Measurements from ENCODE around the gene IL21R.
"Not testable (repeated sequence)": the region's sequence is repeated elsewhere in the genome, so short reads cannot be mapped to it uniquely, and the experiment has no call there.

Gene IL21R

GRCh38 chr16:27447301-27447700, 45.3 kb downstream of the IL21R start:
- DNase-seq, result no peak

- DNase-seq, result no peak
These were observed 46.8 kb downstream of the IL21R start for GRCh38 chr16:27448532-27449433.

- no peak for DNase-seq
These were observed 47.6 kb downstream of the IL21R start for GRCh38 chr16:27449434-27450195.

DNA sequence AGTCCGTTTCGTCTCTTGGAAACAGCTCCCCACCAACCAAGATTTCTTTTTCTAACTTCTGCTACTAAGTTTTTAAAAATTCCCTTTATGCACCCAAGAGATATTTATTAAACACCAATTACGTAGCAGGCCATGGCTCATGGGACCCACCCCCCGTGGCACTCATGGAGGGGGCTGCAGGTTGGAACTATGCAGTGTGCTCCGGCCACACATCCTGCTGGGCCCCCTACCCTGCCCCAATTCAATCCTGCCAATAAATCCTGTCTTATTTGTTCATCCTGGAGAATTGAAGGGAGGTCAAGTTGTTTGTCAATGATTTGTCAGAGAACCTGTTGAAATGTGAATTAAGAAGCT, 48.2 kb downstream of the IL21R start:
- DNase-seq, result no peak

DNA sequence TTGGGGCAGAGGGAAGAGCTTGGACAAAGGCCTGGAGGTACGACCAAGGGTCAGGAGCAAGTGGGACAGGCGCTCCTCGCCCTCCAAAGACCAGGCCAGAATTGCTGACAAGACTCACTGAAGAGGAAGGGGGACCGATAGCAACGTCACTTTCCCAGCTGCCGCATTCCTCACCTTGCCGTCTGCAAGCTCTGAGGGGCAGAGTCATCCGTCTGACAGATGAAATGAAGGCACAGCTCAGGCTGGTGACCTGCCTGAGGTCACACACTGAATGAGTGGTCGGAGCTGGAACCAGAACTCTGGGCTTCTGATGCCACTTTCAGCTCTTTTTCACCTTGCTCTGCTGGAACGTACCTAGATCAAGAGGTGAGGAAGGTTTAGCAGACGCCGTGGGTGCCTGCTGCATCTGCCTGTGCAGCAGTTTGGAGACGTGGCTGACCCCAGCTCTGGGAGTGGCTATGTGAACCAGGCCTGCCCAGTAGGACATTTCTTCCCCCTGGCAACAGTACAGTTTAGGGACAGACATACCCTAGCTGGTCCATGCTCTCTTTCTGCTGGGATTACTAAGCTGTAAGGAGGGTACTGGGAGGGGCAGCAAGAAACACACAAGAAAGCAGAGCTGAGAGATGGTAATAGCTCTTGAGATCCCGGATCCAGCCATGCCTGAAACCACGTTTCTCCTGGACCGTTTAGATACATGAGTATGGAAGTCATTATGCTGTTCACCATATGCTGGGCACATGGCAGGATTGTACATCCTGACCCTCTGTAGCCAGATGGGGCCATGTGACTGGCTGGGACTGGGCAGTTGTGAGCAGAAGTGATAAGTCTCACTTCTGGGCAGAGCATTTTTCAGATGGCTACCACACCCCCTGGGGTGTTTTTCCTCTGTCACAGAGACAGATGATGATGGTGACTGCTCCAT, 50.9 kb downstream of the IL21R start:
- DNase-seq, result no peak

- DNase-seq, result no peak
These were observed 51.5 kb downstream of the IL21R start for GRCh38 chr16:27453494-27453825.

- DNase-seq, result no peak
These were observed 53.7 kb downstream of the IL21R start for GRCh38 chr16:27455700-27456099.

DNA sequence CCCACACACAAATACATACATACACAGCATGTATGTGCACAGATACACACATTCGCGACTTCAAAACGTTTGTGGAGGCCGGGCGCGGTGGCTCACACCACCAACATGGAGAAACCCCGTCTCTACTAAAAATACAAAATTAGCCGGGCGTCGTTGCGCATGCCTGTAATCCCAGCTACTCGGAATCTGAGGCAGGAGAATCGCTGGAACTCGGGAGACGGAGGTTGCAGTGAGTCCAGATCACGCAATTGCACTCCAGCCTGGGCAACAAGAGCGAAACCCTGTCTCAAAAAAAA, 55.6 kb downstream of the IL21R start:
- DNase-seq, result not testable (repeated sequence)

GRCh38 chr16:27458258-27458657, 56.3 kb downstream of the IL21R start:
- no peak for DNase-seq

- DNase-seq, result no peak
These were observed 57.2 kb downstream of the IL21R start for GRCh38 chr16:27458987-27459688.

DNA sequence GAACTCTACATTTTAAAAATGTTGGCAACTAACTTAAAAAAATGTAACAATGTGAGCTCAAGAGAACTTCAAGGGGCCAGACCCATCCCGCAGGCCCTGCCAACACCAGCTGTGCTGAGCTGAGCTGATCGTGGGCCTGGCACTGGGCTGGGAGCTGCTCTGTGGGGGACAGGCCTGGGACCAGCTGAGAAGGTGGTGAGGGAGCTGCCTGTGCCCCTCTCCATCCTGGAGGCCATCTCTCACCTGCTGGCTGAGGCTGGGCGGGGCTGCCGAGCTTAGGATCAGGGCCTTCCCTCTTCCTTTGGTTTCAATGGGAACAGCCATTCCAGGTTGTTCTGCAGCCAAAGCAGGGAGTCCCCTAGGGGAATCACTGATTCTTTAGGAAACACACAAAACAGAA, 58.2 kb downstream of the IL21R start:
- no peak for DNase-seq

DNA sequence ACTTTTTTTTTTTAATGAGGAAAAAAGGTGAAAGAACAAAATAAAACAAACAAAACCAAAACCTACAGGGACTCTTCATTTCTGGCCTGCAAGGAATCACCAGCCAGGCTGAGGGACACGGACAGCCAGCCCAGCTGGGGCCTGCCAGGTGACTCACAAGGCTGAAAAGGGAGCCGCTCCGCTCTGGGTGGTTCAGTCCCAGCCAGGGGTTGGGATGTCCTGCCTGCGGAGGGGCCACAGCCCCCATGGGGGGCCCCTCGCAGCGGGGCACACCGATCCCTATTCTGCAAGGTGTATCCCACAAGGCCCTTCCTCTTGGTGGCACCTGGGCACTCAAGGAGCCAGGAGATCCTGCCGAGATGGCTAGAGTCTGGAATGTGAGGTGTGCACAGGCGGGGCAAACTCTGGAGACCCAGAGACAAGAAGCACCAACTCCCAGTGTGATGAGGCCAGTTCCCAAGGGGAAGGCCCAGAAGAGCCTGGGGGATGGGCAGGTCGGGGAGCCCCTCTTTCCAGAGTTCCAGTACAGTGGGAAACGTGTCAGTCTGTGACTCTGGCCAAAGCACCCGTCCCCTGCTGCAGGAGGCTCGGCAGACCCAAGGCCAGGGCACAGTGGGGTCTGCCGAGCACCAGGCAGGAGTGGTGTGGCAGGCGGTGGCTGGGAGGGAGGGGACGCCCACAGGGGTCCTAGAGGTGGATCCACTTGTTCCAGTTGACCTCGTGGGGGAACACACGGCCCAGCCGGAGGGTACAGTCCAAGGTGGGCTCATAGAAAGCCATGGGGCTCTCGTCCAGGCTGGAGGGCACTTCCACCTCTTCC, 58.9 kb downstream of the IL21R start:
- no peak for DNase-seq

- no peak for DNase-seq
These were observed 59.7 kb downstream of the IL21R start for GRCh38 chr16:27461483-27462171.

- DNase-seq, result no peak
These were observed 60.3 kb downstream of the IL21R start for GRCh38 chr16:27462200-27462845.

GRCh38 chr16:27462846-27463682, 61.1 kb downstream of the IL21R start:
- no peak for DNase-seq

- DNase-seq, result no peak
These were observed 62.0 kb downstream of the IL21R start for GRCh38 chr16:27463741-27464591.

- no peak for DNase-seq
These were observed 62.9 kb downstream of the IL21R start for GRCh38 chr16:27464626-27465482.

DNA sequence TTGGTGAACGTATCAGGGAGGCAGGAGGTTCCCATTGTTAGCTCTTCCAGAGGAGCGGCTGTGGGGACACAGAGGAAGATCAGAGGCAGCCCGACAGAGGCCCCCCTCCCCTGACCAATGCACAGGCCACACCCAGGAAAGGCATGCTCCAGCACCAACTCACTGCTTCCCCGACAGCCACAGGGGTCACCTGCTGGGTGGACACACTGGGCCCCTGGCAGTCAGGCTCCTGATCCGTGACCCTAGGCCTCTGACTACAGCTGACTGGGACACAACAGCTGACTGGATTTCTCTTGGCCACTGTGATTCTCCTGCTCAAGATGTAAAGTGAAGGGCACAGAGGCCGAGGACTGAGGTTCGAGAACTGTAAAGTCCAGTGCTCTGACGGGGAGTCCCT, 63.5 kb downstream of the IL21R start:
- no peak for DNase-seq

Data from fibroblast of skin of right biceps (primary cell).